HEK293T (cell line): ENCODE measurements around the gene SLC8A3.

ENCODE experiments used
- CTCF ChIA-PET: fragments of 350-600 bp; formaldehyde crosslinking; extraction: SDS; loops from one replicate; lab custom pipeline; 2021; ENCODE audit warnings: antibody characterized with exemption, inconsistent platforms; lab: Yijun Ruan, JAX
- POLR2A ChIA-PET: fragments of 350-600 bp; formaldehyde crosslinking; extraction: SDS; loops from one replicate; lab custom pipeline; 2020; ENCODE audit warnings: antibody characterized with exemption, inconsistent platforms; lab: Yijun Ruan, JAX
- DNase-seq: peaks from one replicate; pipeline ENCODE4 v3.0.0; 2012; ENCODE audit warnings: mixed read lengths; ENCODE audit errors: extremely low spot score
- ARNT ChIP-seq: fragments of 450-650 bp; IDR thresholded peaks from 2 replicates; pipeline ENCODE4 v1.6.1; 2017; ENCODE audit warnings: mild to moderate bottlenecking
- BHLHE40 ChIP-seq: fragments of 450-650 bp; IDR thresholded peaks from 2 replicates; pipeline ENCODE4 v1.6.1; 2016; ENCODE audit warnings: mild to moderate bottlenecking, moderate library complexity, borderline replicate concordance
- CTBP1 ChIP-seq: fragments of 450-650 bp; IDR thresholded peaks from 2 replicates; pipeline ENCODE4 v1.6.1; 2016; ENCODE audit warnings: borderline replicate concordance
- ELF4 ChIP-seq: fragments of 450-650 bp; IDR thresholded peaks from 2 replicates; pipeline ENCODE4 v1.6.1; 2017; ENCODE audit warnings: antibody characterized with exemption
- FOXA1 ChIP-seq: fragments of 450-650 bp; IDR thresholded peaks from 2 replicates; pipeline ENCODE4 v1.6.1; 2016; ENCODE audit warnings: mild to moderate bottlenecking
- FOXK2 ChIP-seq: fragments of 450-650 bp; IDR thresholded peaks from 2 replicates; pipeline ENCODE4 v1.6.1; 2016; ENCODE audit warnings: mild to moderate bottlenecking
- FOXM1 ChIP-seq: fragments of 450-650 bp; IDR thresholded peaks from 2 replicates; pipeline ENCODE4 v1.6.1; 2017; ENCODE audit warnings: mild to moderate bottlenecking, borderline replicate concordance
- HDGF ChIP-seq: fragments of 450-650 bp; IDR thresholded peaks from 2 replicates; pipeline ENCODE4 v1.6.1; 2017; ENCODE audit warnings: antibody characterized with exemption, borderline replicate concordance
- L3MBTL2 ChIP-seq: fragments of 450-650 bp; conservative IDR thresholded peaks from 2 replicates; pipeline ENCODE4 v1.6.1; 2016; ENCODE audit warnings: mild to moderate bottlenecking
- LEF1 ChIP-seq: fragments of 450-650 bp; IDR thresholded peaks from 2 replicates; pipeline ENCODE4 v1.6.1; 2017; ENCODE audit warnings: mild to moderate bottlenecking, borderline replicate concordance
- NFRKB ChIP-seq: fragments of 450-650 bp; IDR thresholded peaks from 2 replicates; pipeline ENCODE4 v1.6.1; 2016; ENCODE audit warnings: mild to moderate bottlenecking, moderate library complexity
- SP1 ChIP-seq: fragments of 450-650 bp; IDR thresholded peaks from 2 replicates; pipeline ENCODE4 v1.6.1; 2017
- SUZ12 ChIP-seq: fragments of 450-650 bp; IDR thresholded peaks from 2 replicates; pipeline ENCODE4 v1.6.1; 2016; ENCODE audit warnings: mild to moderate bottlenecking
- TARDBP ChIP-seq: fragments of 450-650 bp; IDR thresholded peaks from 2 replicates; pipeline ENCODE4 v1.6.1; 2016
- ZNF384 ChIP-seq: fragments of 450-650 bp; IDR thresholded peaks from 2 replicates; pipeline ENCODE4 v1.6.1; 2016
- TF ChIP-seq, protein P1 (sequence below): fragments of 450-650 bp; IDR thresholded peaks from 2 replicates; pipeline ENCODE4 v1.6.1; 2016

Gene SLC8A3

DNA sequence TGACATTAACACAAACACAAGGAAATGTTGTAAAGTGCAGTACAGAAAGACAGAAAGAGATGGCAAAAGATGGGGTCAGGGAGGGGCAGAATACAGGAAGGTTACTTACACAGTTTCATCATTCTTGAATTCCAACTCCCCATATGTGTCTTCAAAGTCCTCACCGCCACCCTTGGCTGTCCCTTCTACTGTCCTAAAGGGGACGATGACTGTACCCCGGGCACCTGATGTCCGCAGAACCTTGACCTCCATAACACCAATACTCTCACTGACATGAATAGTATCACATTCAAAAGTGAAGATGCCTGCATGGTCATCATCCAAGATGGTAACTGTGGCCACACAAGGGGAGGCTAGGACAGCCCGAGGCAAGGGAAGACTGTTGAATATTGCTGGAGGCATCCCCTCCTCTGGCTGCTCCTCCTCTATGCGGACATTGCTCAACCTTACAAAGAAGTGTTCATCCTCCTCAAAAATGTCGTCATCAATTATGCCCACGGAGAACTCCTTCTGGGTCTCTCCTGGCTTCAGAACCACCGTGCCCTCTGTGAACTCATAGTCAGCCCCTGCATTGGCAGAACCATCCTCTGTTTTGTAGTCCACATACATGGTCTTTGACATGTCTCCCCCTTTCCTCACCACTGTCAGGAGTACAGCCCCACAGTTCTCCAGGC is 22.1 kb downstream of the SLC8A3 start:
- ChIA-PET CTCF (no interaction called here), POLR2A (no interaction called here)
- TF ChIP-seq L3MBTL2 (no peak), FOXK2 (no peak), NFRKB (no peak), FOXA1 (no peak), CTBP1 (no peak), ARNT (no peak), LEF1 (no peak), FOXM1 (no peak)
- TF ChIP-seq, protein P1, sequence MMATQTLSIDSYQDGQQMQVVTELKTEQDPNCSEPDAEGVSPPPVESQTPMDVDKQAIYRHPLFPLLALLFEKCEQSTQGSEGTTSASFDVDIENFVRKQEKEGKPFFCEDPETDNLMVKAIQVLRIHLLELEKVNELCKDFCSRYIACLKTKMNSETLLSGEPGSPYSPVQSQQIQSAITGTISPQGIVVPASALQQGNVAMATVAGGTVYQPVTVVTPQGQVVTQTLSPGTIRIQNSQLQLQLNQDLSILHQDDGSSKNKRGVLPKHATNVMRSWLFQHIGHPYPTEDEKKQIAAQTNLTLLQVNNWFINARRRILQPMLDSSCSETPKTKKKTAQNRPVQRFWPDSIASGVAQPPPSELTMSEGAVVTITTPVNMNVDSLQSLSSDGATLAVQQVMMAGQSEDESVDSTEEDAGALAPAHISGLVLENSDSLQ, result no peak
- no peak for DNase-seq

DNA sequence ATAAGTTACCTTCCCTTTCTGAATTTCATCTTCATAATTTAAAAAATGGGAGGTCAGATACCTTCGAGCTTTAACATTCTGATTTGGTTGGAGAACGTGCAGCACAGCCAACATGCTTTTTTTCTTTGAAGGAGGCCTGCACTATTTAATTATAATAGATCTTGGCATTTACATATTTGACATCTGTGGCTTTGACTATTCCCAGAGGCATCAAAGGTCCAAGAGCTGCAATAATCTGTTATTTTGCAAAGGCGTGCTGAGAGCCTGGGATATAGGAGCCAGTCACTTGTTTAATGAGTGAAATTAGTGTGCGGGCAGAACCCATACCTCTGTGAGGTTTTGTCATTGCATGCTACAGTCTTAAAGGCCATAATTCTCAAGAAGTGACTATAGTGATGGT is 26.4 kb downstream of the SLC8A3 start:
- ChIA-PET CTCF (no interaction called here), POLR2A (no interaction called here)
- TF ChIP-seq NFRKB, result no peak
- no peak for TF ChIP-seq FOXK2
- no peak for TF ChIP-seq BHLHE40
- no peak for TF ChIP-seq SP1
- TF ChIP-seq SUZ12, result no peak
- no peak for TF ChIP-seq LEF1
- no peak for TF ChIP-seq FOXA1
- TF ChIP-seq L3MBTL2, result no peak
- no peak for DNase-seq

DNA sequence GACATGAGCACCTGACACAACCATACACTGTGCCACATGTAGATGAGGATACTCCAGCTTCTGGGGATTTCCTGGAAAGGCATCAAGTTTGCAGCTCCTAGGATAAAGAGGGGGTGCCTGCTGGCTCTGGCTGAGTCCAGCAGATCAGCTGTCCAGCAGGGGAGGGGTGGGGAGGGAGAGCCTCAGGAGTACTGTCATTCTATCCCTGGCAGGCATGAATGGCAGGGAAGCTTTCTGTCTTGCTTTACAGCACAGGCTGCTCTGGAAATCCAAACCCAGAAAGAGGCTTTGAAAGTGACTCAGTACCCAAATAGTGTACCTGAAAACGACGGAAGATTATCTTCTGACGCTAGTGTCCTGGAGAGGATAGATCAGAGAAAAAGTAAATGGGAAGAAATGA is 32.2 kb downstream of the SLC8A3 start:
- no peak for DNase-seq
- TF ChIP-seq FOXA1, result no peak
- no peak for TF ChIP-seq NFRKB
- no peak for TF ChIP-seq L3MBTL2
- TF ChIP-seq ELF4, result no peak
- no peak for TF ChIP-seq HDGF
- TF ChIP-seq CTBP1, result no peak
- no peak for TF ChIP-seq FOXK2
- TF ChIP-seq TARDBP, result no peak
- no peak for TF ChIP-seq ARNT
- TF ChIP-seq, protein P1, result no peak
- TF ChIP-seq SP1, result no peak
- no peak for TF ChIP-seq ZNF384
- no peak for TF ChIP-seq FOXM1
- no peak for TF ChIP-seq SUZ12
- no peak for TF ChIP-seq BHLHE40
- no peak for TF ChIP-seq LEF1
- ChIA-PET CTCF (no interaction called here), POLR2A (no interaction called here)

DNA sequence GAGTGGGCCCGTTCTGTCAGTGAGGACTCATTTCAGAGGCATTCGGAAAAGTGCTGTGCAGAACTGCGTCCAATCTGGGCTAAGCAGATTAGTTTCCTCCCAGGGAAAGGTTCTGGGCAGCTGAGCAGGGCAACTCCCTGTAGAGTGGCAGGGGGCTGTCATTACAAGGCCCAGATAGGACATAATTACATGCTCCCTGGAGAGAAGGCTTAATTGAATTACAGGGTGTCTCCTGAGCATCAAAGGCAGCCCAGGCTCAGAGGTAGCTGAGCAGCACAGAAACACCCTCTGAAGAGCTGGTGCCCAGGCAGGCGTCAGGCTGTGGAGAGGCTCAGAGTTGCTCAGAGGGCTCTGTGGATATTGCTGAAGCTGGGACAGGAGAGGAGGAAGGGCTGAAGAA is 36.0 kb downstream of the SLC8A3 start:
- no peak for DNase-seq
- ChIA-PET CTCF (no interaction called here), POLR2A (no interaction called here)
- TF ChIP-seq FOXA1, result no peak
- no peak for TF ChIP-seq LEF1
- TF ChIP-seq BHLHE40, result no peak
- TF ChIP-seq NFRKB, result no peak
- TF ChIP-seq ARNT, result no peak
- TF ChIP-seq FOXM1, result no peak
- TF ChIP-seq SUZ12, result no peak

DNA sequence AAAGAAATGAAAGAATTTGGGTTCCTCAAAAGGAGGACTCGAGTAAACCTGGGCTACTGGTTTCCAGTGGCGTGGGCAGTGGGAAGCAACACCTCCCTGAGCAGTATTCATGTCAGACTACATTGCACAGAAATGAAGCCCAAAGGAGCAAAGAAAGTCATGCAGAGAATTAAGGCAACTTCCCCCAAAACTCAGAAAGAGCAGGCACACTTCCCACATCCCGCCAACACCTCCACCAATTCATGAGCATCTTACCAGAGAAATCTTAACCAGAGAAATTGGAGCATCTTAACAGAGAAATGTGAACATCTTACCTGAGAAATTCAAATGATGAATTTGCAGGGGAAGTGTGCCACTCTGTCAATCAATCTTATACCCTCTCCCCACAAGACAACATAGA is 36.7 kb downstream of the SLC8A3 start:
- ChIA-PET POLR2A (no interaction called here), CTCF (no interaction called here)
- TF ChIP-seq, protein P1, result no peak
- TF ChIP-seq HDGF, result no peak
- TF ChIP-seq ELF4, result no peak
- no peak for TF ChIP-seq FOXK2
- no peak for TF ChIP-seq TARDBP
- no peak for TF ChIP-seq ARNT
- TF ChIP-seq CTBP1, result no peak
- TF ChIP-seq FOXA1, result no peak
- no peak for TF ChIP-seq LEF1
- TF ChIP-seq SP1, result no peak
- TF ChIP-seq BHLHE40, result no peak
- no peak for TF ChIP-seq ZNF384
- DNase-seq, result no peak

DNA sequence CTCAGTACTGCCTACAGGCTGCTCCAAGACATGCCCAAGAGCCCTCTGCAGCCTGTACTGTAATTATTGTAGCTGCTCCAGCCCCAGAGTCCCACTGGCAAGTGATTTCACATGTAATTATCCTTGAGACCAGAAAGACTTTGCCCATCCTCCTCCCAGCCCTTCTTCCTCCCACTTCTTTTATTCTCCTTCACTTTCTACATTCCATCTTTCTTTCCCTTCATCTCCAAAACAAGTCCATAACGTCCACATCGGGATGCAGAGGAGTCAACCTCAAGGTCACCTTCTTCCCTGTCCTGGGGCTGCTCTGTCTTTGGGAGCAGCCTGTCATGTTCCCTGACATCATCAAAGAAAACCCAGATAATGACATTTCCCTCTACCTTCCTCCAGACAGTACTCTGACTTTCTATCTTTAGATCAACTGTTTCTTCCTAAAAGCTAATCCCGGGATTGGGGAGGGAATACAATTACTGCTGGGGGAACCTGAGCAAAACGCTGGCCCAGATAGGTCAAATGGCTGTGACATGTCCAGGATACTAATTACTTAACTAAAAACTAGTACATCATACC is 39.1 kb downstream of the SLC8A3 start:
- no peak for DNase-seq
- CTCF ChIA-PET, result no interaction called here
- TF ChIP-seq TARDBP (no peak), FOXA1 (no peak)
- POLR2A ChIA-PET, result no interaction called here
